NCI-H226 (cell line): ENCODE measurements around the gene SLC4A1AP.
A peak's percentile ranks its signal among the peaks of the same experiment; 100 is the strongest.
"Not testable (repeated sequence)": the region's sequence is repeated elsewhere in the genome, so short reads cannot be mapped to it uniquely, and the experiment has no call there.

ENCODE experiments used
- DNase-seq: peaks from one replicate; pipeline ENCODE4 v3.0.0-alpha.2; 2015

The SLC4A1AP gene

GRCh38 chr2:27652790-27653189 is 10.9 kb upstream of the SLC4A1AP start:
- DNase-seq = no peak

DNA sequence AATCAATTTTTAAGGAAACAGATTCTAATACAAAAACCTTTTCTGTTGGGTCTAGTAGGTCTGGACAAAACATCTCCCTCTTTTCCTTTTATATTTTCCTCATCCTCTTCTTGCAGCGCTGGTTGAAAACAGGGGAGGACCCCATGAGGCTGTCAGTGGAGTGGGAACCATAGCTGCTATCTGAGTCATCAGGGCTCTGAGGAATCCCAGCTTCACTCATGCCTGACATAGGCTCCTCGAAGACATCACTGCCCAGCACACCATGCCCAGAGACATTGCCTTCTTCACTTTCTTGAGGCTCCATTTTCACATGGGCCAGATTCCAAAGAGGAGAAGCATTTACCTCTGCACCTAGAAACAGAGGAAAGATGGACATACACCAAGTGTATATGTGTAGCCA is 10.3 kb upstream of the SLC4A1AP start:
- peak; percentile 73 for DNase-seq

DNA sequence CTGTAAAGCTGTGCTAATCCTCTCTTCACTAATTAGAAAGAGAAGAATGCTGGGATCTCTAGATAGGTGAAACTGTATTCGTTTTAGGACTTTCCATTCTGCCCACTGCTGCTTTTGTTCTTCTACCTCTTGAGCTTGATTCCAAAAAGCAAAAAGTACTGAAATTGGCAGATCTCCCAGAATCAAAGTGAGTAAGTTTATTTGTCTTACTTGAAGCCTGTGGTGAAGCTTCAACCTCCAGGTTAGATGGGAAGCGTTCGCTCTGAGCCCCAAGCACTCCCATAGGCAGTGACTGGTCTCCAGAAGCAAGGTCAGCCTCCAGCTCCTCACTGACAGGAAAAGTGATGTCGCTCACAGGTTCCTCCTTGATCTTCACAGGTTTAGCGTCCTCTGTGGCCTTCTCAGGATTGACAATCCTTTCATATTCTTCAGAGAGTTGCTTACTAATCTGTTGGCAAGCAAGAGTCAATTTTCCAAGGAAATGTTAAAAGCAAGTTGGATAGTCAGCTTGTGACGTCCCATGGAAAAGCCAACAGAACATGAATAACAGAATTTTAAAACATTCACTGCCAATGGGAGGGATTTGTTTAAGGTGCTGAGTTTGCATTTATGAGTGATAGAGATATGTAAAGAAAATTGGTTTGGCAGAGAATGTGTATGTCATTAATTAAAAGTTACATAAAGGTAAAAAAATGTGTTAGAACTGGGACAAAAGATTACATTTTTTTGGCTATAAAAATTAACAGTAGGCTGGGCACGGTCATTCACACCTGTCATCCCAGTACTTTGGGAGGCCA is 8.3 kb upstream of the SLC4A1AP start:
- DNase-seq = peak; percentile 91

DNA sequence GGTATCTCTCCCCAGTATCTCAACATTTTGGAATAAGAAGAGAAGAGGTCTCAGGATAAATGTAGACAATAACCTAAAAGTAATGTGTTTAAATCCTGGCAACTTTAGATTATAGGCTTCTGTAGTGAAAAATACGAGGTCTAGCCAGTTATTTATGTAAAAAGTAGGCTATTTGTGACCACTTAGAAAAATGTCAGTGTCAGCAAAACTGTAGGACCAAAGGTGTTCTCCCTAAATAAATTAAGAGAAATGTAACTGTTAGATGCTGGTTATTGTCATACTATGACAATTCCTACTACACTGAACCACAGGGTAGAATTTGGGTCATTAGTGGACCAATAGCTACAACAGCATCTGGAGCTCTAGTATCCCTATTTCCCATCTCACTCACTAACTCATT is 2.3 kb upstream of the SLC4A1AP start:
- DNase-seq = no peak

- no peak for DNase-seq
These were observed 475 bp downstream of the SLC4A1AP start for GRCh38 chr2:27664154-27664574.

GRCh38 chr2:27664622-27665363 is 1.1 kb downstream of the SLC4A1AP start:
- DNase-seq = no peak

- no peak for DNase-seq
These were observed 3.8 kb downstream of the SLC4A1AP start for GRCh38 chr2:27667446-27667845.

DNA sequence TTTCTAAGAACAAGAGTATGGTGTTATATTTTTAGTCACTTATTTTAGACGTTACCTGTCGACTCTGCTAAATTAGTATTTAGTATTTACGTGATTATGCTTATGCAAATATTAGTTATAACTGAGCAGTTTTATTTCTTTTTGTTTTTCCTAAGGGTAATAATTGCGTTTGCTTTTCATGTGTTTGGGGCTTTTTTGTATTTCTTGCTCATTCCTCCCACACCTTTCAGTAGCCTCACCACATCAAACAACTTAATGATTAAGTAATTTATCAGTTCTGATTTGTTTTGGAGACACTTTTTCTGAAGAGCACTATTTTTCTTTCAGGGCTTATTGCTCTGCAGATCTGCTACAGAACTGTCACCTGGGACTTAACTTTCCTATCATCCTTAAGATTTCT is 7.5 kb downstream of the SLC4A1AP start:
- DNase-seq = no peak

- DNase-seq = no peak
These were observed 9.2 kb downstream of the SLC4A1AP start for GRCh38 chr2:27672723-27673486.

- no peak for DNase-seq
These were observed 16.9 kb downstream of the SLC4A1AP start for GRCh38 chr2:27680571-27680970.

GRCh38 chr2:27681841-27682240 is 18.2 kb downstream of the SLC4A1AP start:
- DNase-seq = no peak

DNA sequence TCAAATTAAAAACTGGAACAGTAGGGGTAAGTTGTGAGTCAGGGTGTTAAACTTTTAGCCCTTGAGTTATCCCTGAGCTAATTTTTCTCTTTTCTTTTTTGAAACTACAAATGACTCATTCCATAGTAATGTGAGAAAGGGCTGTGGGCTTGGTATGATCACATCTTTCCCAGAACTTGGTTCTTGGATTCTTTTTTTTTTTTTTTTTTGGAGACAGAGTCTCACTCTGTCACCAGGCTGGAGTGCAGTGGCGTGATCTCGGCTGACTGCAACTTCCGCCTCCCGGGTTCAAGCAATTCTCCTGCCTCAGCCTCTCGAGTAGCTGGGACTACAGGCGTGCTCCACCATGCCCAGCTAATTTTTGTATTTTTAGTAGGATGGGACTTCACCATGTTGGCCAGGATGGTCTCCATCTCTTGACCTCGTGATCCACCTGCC is 18.7 kb downstream of the SLC4A1AP start:
- peak; percentile 82 for DNase-seq

DNA sequence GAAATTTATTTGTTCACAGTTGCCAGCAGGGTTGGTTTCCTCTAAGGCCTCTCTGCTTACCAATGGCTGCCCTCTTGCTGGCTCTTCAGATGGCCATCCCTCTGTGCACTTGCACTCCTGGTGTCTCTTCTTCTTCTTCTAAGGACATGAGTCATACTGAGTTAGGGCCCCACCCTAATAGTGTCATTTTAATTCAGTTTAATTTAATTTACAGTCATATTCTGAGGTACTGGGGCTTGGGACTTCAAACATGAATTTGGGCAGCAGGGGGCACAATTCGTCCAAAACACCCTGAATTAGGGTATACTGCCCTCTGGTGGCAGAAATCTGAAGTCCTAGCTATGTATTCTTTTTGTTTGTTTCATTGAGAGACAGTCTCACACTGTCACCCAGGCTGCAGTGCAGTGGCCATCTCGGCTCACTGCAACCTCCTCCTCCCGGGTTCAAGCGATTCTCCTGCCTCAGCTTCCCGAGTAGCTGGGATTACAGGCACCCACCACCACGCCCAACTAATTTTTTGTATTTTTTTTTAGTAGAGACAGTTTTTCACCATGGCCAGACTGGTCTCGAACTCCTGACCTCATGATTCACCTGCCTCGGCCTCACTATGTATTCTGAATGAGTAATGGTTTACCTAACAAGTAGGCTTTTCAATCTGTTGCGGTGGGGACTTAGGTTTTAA is 19.8 kb downstream of the SLC4A1AP start:
- DNase-seq = peak; percentile 61

GRCh38 chr2:27685006-27685405 is 21.3 kb downstream of the SLC4A1AP start:
- not testable (repeated sequence) for DNase-seq

DNA sequence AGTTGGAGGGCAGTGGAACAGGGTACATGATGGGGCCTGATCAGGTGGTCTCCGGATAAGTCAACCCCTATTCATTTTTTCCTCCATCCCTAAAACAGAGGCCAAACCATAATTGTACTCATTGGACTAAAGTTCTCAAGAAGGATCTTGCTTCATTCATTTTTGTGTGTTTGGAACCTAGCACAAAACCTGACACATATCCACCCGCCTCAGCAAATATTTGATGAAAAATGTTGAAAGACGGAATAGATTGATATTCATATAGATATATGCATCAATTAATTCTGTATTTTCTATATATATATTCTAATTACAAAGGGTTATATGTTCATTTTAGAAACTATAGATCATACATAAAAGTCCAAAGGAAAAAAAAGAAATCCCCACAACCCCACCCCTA is 21.9 kb downstream of the SLC4A1AP start:
- no peak for DNase-seq

- no peak for DNase-seq
These were observed 23.5 kb downstream of the SLC4A1AP start for GRCh38 chr2:27687232-27687631.

DNA sequence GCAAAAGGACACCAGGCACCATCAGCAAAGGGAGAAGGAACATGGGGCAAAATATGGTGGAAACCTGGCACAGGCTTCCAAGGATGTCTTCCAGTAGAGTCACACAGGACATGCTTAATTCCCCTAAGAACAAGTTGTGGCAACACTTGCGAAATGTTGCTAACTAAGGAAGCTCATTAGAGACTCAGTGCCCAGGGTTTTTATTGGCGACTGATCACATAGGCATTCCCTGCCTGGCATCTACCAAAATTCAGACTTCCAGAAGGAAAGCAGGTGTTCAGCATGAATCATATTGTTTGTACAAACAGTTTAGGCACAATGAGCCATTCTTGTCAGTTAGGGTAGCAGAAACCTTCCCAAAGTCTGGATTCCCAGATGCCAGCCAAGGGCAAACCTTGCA is 25.7 kb downstream of the SLC4A1AP start:
- no peak for DNase-seq

- no peak for DNase-seq
These were observed 26.4 kb downstream of the SLC4A1AP start for GRCh38 chr2:27690052-27690451.

GRCh38 chr2:27697660-27698059 is 34.0 kb downstream of the SLC4A1AP start:
- DNase-seq = no peak

GRCh38 chr2:27701676-27702075 is 38.0 kb downstream of the SLC4A1AP start:
- DNase-seq = no peak

DNA sequence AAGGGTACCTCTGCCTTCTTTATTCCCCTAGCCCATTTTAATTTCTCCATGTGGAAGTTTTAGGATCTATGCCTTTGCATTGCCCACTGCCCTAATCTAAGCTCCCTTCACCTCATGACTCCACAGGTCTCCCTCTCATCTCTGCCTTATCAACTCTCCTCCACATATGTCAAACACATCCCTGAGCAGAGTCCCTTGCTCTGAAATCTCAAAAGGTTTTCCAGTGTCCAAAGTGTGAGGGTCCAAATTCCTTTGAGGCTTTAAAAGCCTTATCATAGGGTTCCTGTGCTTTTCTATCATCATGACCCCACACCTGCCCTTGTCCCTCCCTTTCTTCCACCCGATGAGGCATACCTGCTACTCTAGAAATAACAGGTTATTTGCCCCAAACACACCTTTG is 38.6 kb downstream of the SLC4A1AP start:
- DNase-seq = no peak

DNA sequence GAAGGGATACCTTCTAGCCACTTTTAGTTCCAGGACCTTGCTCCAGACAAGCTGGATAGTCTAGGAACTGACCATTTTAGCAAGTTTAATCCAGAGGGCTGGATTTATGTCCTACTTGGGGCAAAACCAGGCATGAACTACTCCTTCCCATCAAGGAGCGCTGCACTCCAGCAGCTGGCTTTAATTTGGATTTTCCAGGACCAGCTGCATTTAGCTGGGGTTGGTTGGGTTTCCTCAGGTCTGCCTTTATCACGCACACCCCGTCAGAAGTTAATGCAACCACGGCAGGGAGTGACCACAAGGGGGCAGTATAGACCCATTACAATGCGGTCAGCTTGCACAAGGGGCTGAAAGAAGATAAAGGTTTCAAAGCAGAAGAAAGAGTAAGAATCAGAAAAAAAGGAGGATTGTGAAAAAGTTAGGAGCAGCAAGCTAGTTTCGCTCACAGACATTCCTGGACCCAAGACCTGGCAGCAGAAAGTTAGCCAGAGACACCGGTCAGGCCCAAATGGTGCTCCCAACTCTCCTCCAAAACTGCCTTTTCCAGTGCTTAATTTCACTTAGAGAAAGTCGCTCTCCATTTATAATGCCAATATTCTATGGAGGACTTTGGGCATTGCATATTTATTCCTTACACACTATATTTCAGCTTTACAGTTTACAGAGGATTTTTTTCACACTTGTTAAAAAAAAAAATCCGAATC is 40.1 kb downstream of the SLC4A1AP start:
- peak; percentile 72 for DNase-seq
